ENCODE results near the gene CDC20. TPM values are rescaled to one million over a fixed set of nuclear protein-coding genes. Genes with fewer than 3 reads are reported as not detected.

Gene CDC20
- total and polyA plus RNA-seq, 12 donors: 0.32 to 12.8 (median 2.3) TPM

GRCh38 chr1:43338001-43338400, 20.8 kb upstream of the CDC20 start:
- Histone ChIP-seq H3K4me1 (replicated peaks in 1 of 2) (no peaks in the 10 kb centered on the region), H3K27me3 (no peaks in the 10 kb centered on the region), H3K4me3 (no peak overlapping the region), H3K9me3 (replicated peaks in 1 of 3) (no peaks in the 10 kb centered on the region), H3K36me3 (replicated peaks in 1 of 2) (no peaks in the 10 kb centered on the region), H3K27ac (no peak overlapping the region)
- TF ChIP-seq POLR2A (IDR thresholded peaks at IDR 0.05) (no peak), CTCF (IDR thresholded peaks at IDR 0.05) (no peak)
- 69 to 84% (median 74%) methylated on average over 1 to 5 of the region's 5 CpGs for WGBS, 4 donors
- DNase-seq: no peak
- intact Hi-C loops (cut with DNase I): no loop called here

GRCh38 chr1:43339584-43340232, 19.1 kb upstream of the CDC20 start:
- Histone ChIP-seq H3K36me3 (replicated peaks in 1 of 2) (no peaks in the 10 kb centered on the region), H3K4me1 (replicated peaks in 1 of 2) (peaks cover 0 to 7% of the 10 kb centered on the region in 2 donors), H3K27me3 (no peaks in the 10 kb centered on the region), H3K9me3 (replicated peaks in 1 of 3) (no peaks in the 10 kb centered on the region), H3K4me3 (no peak overlapping the region), H3K27ac (no peak overlapping the region)
- 88 to 100% (median 96%) methylated on average over 3 to 6 of the region's 6 CpGs for WGBS, 4 donors
- TF ChIP-seq CTCF (IDR thresholded peaks at IDR 0.05) (no peak), POLR2A (IDR thresholded peaks at IDR 0.05) (no peak)
- intact Hi-C loops (cut with DNase I): no loop called here
- DNase-seq: no peak

- H3K27me3 ChIP-seq: no peaks in the 10 kb centered on the region
- H3K27ac ChIP-seq: no peak overlapping the region
- TF ChIP-seq CTCF (IDR thresholded peaks at IDR 0.05): no peak
- no peak for TF ChIP-seq POLR2A (IDR thresholded peaks at IDR 0.05)
- H3K4me1 ChIP-seq (replicated peaks in 1 of 2): peaks cover 2 to 13% of the 10 kb centered on the region in 2 donors
- intact Hi-C loops (cut with DNase I): no loop called here
- no peaks in the 10 kb centered on the region for H3K36me3 ChIP-seq (replicated peaks in 1 of 2)
- H3K9me3 ChIP-seq (replicated peaks in 1 of 3): no peaks in the 10 kb centered on the region
- no peak for DNase-seq
- WGBS, 4 donors: 48 to 80% (median 63%) methylated on average over 1 of the region's 1 CpG
- no peak overlapping the region for H3K4me3 ChIP-seq
Observed at GRCh38 chr1:43340559-43340958, 18.2 kb upstream of the CDC20 start.

GRCh38 chr1:43344267-43344850, 14.4 kb upstream of the CDC20 start:
- Histone ChIP-seq H3K27me3 (no peaks in the 10 kb centered on the region), H3K9me3 (replicated peaks in 1 of 3) (no peaks in the 10 kb centered on the region), H3K4me1 (replicated peaks in 1 of 2) (peaks cover 3 to 14% of the 10 kb centered on the region in 2 donors), H3K4me3 (no peak overlapping the region), H3K27ac (no peak overlapping the region), H3K36me3 (replicated peaks in 1 of 2) (no peaks in the 10 kb centered on the region)
- TF ChIP-seq POLR2A (IDR thresholded peaks at IDR 0.05) (no peak), CTCF (IDR thresholded peaks at IDR 0.05) (no peak)
- no peak for DNase-seq
- WGBS, 4 donors: 51 to 60% (median 57%) methylated on average over 4 of the region's 4 CpGs
- intact Hi-C loops (cut with DNase I): no loop called here

Data from adrenal gland (tissue), 12 donors.